H1 (cell line): Measurements from ENCODE around the gene P3H2. TPM values are rescaled to one million over a fixed set of nuclear protein-coding genes. Genes with fewer than 3 reads are reported as not detected.

Source experiments
- CTCF ChIA-PET: fragments of 300-600 bp; sonication (Branson Sonifier 250); formaldehyde crosslinking; loops from one replicate; lab custom pipeline; 2021; ENCODE audit not compliant: partially characterized antibody; lab: Charles Lee
- POLR2A ChIA-PET: fragments of 300-600 bp; sonication (Branson Sonifier 250); formaldehyde crosslinking; loops from one replicate; lab custom pipeline; 2021; ENCODE audit warnings: inconsistent platforms; ENCODE audit not compliant: partially characterized antibody; lab: Charles Lee
- DNase-seq, 2 experiments: peaks; one replicate each; pipeline versions ENCODE4 v3.0.0 to v3.0.0-alpha.2; 2010 to 2022; ENCODE audit warnings: low spot score in 2 of 2, low read depth in 1 of 2, mixed read lengths in 1 of 2
- FAIRE-seq: peaks from 2 replicates; lab custom pipeline; 2011; peaks lifted over from hg19 to GRCh38; lab: Jason Lieb, UNC
- H2AFZ ChIP-seq: 2 replicates; pipeline ENCODE4 v1.8.1; 2012; ENCODE audit warnings: low read length, inconsistent platforms
- H2AK5ac ChIP-seq: 2 replicates; pipeline ENCODE4 v1.6.1; 2013; ENCODE audit warnings: low read depth, low read length
- H2BK120ac ChIP-seq: replicated peaks from 2 replicates; pipeline ENCODE3; 2013; ENCODE audit warnings: low read depth, low read length, inconsistent platforms
- H2BK12ac ChIP-seq: 2 replicates; pipeline ENCODE4 v1.6.1; 2013; ENCODE audit warnings: low read depth, low read length
- H2BK15ac ChIP-seq: 2 replicates; pipeline ENCODE4 v1.6.1; 2013; ENCODE audit warnings: low read length
- H2BK20ac ChIP-seq: 2 replicates; pipeline ENCODE4 v1.6.1; 2013; ENCODE audit warnings: low read length
- H2BK5ac ChIP-seq: 2 replicates; pipeline ENCODE4 v1.6.1; 2013; ENCODE audit warnings: low read depth, low read length
- H3K14ac ChIP-seq: 2 replicates; pipeline ENCODE4 v1.6.1; 2013; ENCODE audit warnings: inconsistent platforms; ENCODE audit not compliant: insufficient read length
- H3K18ac ChIP-seq: 2 replicates; pipeline ENCODE4 v1.6.1; 2013; ENCODE audit warnings: low read length; ENCODE audit errors: extremely low read depth
- H3K23ac ChIP-seq: 2 replicates; pipeline ENCODE4 v1.6.1; 2013; ENCODE audit warnings: inconsistent platforms; ENCODE audit not compliant: insufficient read length
- H3K23me2 ChIP-seq: 2 replicates; pipeline ENCODE4 v1.6.1; 2013; ENCODE audit warnings: low read depth, low read length
- H3K27ac ChIP-seq: 2 replicates; pipeline ENCODE4 v1.6.1; 2011; ENCODE audit warnings: low read depth, low read length, inconsistent platforms
- H3K27me3 ChIP-seq, 4 experiments: replicated peaks in 1 of 4; 1 replicate in 1 of 4; 2 replicates in 3 of 4; pipeline versions ENCODE4 v1.6.1 to v1.8.1; 2011 to 2013; ENCODE audit warnings: low read length in 3 of 4, mild to moderate bottlenecking in 3 of 4, inconsistent platforms in 2 of 4, mixed read lengths in 2 of 4, moderate library complexity in 1 of 4; ENCODE audit not compliant: control insufficient read depth in 3 of 4, insufficient read depth in 3 of 4; ENCODE audit errors: extremely low read depth in 1 of 4
- H3K36me3 ChIP-seq, 4 experiments: 2 replicates each; pipeline versions ENCODE4 v1.6.1 to v1.8.1; 2011 to 2013; ENCODE audit warnings: mild to moderate bottlenecking in 4 of 4, low read length in 3 of 4, moderate library complexity in 2 of 4, control low read depth in 1 of 4, inconsistent platforms in 1 of 4; ENCODE audit not compliant: insufficient read depth in 4 of 4, control insufficient read depth in 2 of 4
- H3K4ac ChIP-seq: replicated peaks from 2 replicates; pipeline ENCODE3; 2013; ENCODE audit warnings: low read length, low read depth, mixed read lengths, inconsistent platforms; ENCODE audit not compliant: insufficient read length
- H3K4me1 ChIP-seq, 4 experiments: replicated peaks in 1 of 4; 1 replicate in 1 of 4; 2 replicates in 3 of 4; pipeline versions ENCODE4 v1.6.1 to v1.8.1; 2011 to 2013; ENCODE audit warnings: low read length in 3 of 4, inconsistent platforms in 2 of 4, mixed read lengths in 1 of 4; ENCODE audit not compliant: insufficient read depth in 4 of 4, control insufficient read depth in 3 of 4
- H3K4me2 ChIP-seq, 2 experiments: 2 replicates each; pipeline versions ENCODE4 v1.6.1 to v1.8.1; 2011 to 2013; ENCODE audit warnings: low read depth in 2 of 2, low read length in 2 of 2, control low read depth in 1 of 2, inconsistent platforms in 1 of 2, mild to moderate bottlenecking in 1 of 2; ENCODE audit not compliant: insufficient read depth in 1 of 2
- H3K4me3 ChIP-seq, 4 experiments: fragments of 200-600, 300-600 bp in 1 of 4; sonication (generic), shearing (Covaris generic), sonication (Bioruptor Twin) in 1 of 4; 2 replicates each; pipeline versions ENCODE4 v1.5.1 to v1.8.1; 2011 to 2016; ENCODE audit warnings: low read length in 4 of 4, low read depth in 3 of 4, control low read depth in 2 of 4, inconsistent platforms in 2 of 4, mild to moderate bottlenecking in 2 of 4, mixed read lengths in 1 of 4, moderate library complexity in 1 of 4; ENCODE audit not compliant: insufficient read depth in 2 of 4; ENCODE audit errors: extremely low read depth in 1 of 4
- H3K56ac ChIP-seq: replicated peaks from 2 replicates; pipeline ENCODE3; 2013; ENCODE audit warnings: low read depth, mild to moderate bottlenecking, mixed read lengths, low read length, inconsistent platforms; ENCODE audit not compliant: insufficient read length
- H3K79me1 ChIP-seq: 2 replicates; pipeline ENCODE4 v1.6.1; 2013; ENCODE audit warnings: low read depth, low read length, control low read depth
- H3K79me2 ChIP-seq, 2 experiments: 2 replicates each; pipeline versions ENCODE4 v1.6.1 to v1.8.1; 2012 to 2013; ENCODE audit warnings: low read length in 2 of 2, mild to moderate bottlenecking in 2 of 2, inconsistent platforms in 1 of 2; ENCODE audit not compliant: insufficient read depth in 2 of 2, control insufficient read depth in 1 of 2
- H3K9ac ChIP-seq, 4 experiments: replicated peaks in 1 of 4; 1 replicate in 1 of 4; 2 replicates in 3 of 4; pipeline versions ENCODE4 v1.6.1 to v1.8.1; 2011 to 2013; ENCODE audit warnings: low read depth in 3 of 4, low read length in 3 of 4, control low read depth in 2 of 4, mild to moderate bottlenecking in 2 of 4, moderate library complexity in 2 of 4, inconsistent platforms in 1 of 4; ENCODE audit errors: extremely low read depth in 1 of 4
- H3K9me3 ChIP-seq, 2 experiments: 2 replicates each; pipeline versions ENCODE4 v1.6.1 to v1.8.1; 2012 to 2013; ENCODE audit warnings: mild to moderate bottlenecking in 2 of 2, moderate library complexity in 2 of 2, control low read depth in 1 of 2, inconsistent platforms in 1 of 2, low read depth in 1 of 2, low read length in 1 of 2, mixed read lengths in 1 of 2; ENCODE audit not compliant: insufficient read depth in 2 of 2
- H4K20me1 ChIP-seq, 2 experiments: replicated peaks in 1 of 2; 2 replicates each; pipeline versions ENCODE3 to v1.8.1; 2011 to 2013; ENCODE audit warnings: inconsistent platforms in 2 of 2, low read length in 2 of 2, mild to moderate bottlenecking in 1 of 2; ENCODE audit not compliant: insufficient read depth in 2 of 2, control insufficient read depth in 1 of 2
- H4K5ac ChIP-seq: 2 replicates; pipeline ENCODE4 v1.6.1; 2013; ENCODE audit warnings: low read length, low read depth, mixed read lengths, inconsistent platforms; ENCODE audit not compliant: insufficient read length
- H4K8ac ChIP-seq: 2 replicates; pipeline ENCODE4 v1.8.0; 2013; ENCODE audit warnings: mild to moderate bottlenecking, moderate library complexity, low read length, inconsistent platforms; ENCODE audit not compliant: insufficient read depth; ENCODE audit errors: extremely low read depth
- H4K91ac ChIP-seq: replicated peaks from 2 replicates; pipeline ENCODE3; 2013; ENCODE audit warnings: low read length, mixed read lengths, inconsistent platforms; ENCODE audit not compliant: insufficient read length
- CBX5 ChIP-seq: fragments of 300-800, 300-1000 bp; sonication (generic); IDR thresholded peaks from 2 replicates; pipeline ENCODE4 v1.7.1; 2016; ENCODE audit warnings: antibody characterized with exemption, low read length, low read depth
- CHD2 ChIP-seq: IDR thresholded peaks from 2 replicates; pipeline ENCODE4 v1.6.1; 2012; ENCODE audit warnings: low read length, improper control_type of control experiment
- CTBP2 ChIP-seq: IDR thresholded peaks from 2 replicates; pipeline ENCODE4 v1.7.0; 2011; ENCODE audit warnings: borderline replicate concordance, mild to moderate bottlenecking, moderate library complexity, mixed read lengths, low read length; ENCODE audit not compliant: insufficient read depth, insufficient read length
- EGR1 ChIP-seq: IDR thresholded peaks from 2 replicates; pipeline ENCODE4 v1.6.1; 2011; ENCODE audit warnings: low read depth, low read length, borderline replicate concordance
- GABPA ChIP-seq: IDR thresholded peaks from 2 replicates; pipeline ENCODE4 v1.6.1; 2011; ENCODE audit warnings: mild to moderate bottlenecking, low read length, moderate library complexity, borderline replicate concordance; ENCODE audit not compliant: insufficient read depth
- JUND ChIP-seq: IDR thresholded peaks from 2 replicates; pipeline ENCODE4 v1.6.1; 2011; ENCODE audit warnings: mild to moderate bottlenecking, improper control_type of control experiment, low read length
- RFX5 ChIP-seq: IDR thresholded peaks from 2 replicates; pipeline ENCODE4 v1.6.1; 2011; ENCODE audit warnings: low read depth, low read length, improper control_type of control experiment, borderline replicate concordance
- SAP30 ChIP-seq: fragments of 300-600 bp; sonication (generic); IDR thresholded peaks from 2 replicates; pipeline ENCODE4 v1.7.1; 2012; ENCODE audit warnings: low read length, moderate library complexity, mild to moderate bottlenecking, inconsistent platforms; ENCODE audit not compliant: insufficient read depth, insufficient replicate concordance
- SP1 ChIP-seq: IDR thresholded peaks from 2 replicates; pipeline ENCODE4 v1.6.1; 2011; ENCODE audit warnings: low read depth, low read length
- SP2 ChIP-seq: IDR thresholded peaks from 2 replicates; pipeline ENCODE4 v1.6.1; 2012; ENCODE audit warnings: mild to moderate bottlenecking, low read length, inconsistent platforms
- TAF1 ChIP-seq: IDR thresholded peaks from 2 replicates; pipeline ENCODE4 v1.6.1; 2011; ENCODE audit warnings: mild to moderate bottlenecking, low read depth, low read length
- TBP ChIP-seq: IDR thresholded peaks from 2 replicates; pipeline ENCODE4 v1.6.1; 2011; ENCODE audit warnings: low read depth, low read length, improper control_type of control experiment
- WGBS, 2 experiments: shearing (Covaris generic) in 1 of 2; methylation state at CpG; one replicate each; pipeline versions ENCODE4 v1.1.6 to v1.1.7; 2013 to 2015; ENCODE audit warnings: low lambda C conversion rate in 2 of 2, mixed read lengths in 2 of 2, inconsistent platforms in 1 of 2, low coverage in 1 of 2, missing lambda C conversion rate in 1 of 2; ENCODE audit not compliant: insufficient replicate concordance in 2 of 2, insufficient coverage in 1 of 2, insufficient read length in 1 of 2; ENCODE audit errors: extremely low coverage in 1 of 2, missing lambda C conversion rate in 1 of 2; 5-methylcytosine and 5-hydroxymethylcytosine counted together
- polyA plus RNA-seq, 7 experiments: library from polyadenylated mRNA; depleted of rRNA in 3 of 7; stranded (reverse) in 5 of 7; unstranded in 2 of 7; fragments of >200 nt in 5 of 7; fragments of 200-250 nt in 2 of 7; gene quantifications; 1 replicate in 5 of 7; 2 replicates in 1 of 7; 4 replicates in 1 of 7; pipeline versions ENCODE4 v1.2.1 to v1.2.3, GENCODE V29; 2011 to 2013; ENCODE audit warnings: missing spikeins in 2 of 7, mixed read lengths in 2 of 7
- total RNA-seq: library from RNA; stranded (reverse); fragmentation: NEBNext Ultra II Directional; extraction: Animal tissue kit (Norgen Biotek cat#: 25700); gene quantifications from 2 replicates; pipeline ENCODE4 v1.2.1, GENCODE V29; 2021
- TF ChIP-seq, protein P1 (sequence below): IDR thresholded peaks from 2 replicates; pipeline ENCODE4 v1.6.1; 2011; ENCODE audit warnings: low read depth, mild to moderate bottlenecking, low read length; ENCODE audit not compliant: insufficient read depth

Gene P3H2
- total and polyA plus RNA-seq, 2 of the 8 experiments (the other 6 are each of a cell fraction or from before 2014, with no cell fraction given), result 40.5 to 60.4 TPM

DNA sequence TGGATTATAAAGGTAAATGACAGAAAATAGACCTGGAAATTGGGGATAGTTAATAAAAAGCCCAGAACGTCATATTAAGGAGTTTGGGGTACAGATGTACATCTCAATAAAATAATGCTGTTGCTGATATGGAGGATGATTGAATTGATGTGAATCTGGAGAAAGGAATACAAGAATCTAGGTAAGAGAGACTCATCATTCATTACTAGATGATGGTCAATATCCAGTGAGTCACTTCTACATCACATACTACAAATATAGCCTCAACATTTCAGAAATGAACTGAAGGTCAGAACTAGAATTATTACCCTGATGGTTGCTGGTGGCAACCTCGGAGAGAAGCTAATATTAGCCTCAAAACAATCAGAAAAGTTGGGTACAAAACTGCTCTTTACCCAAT is 37.6 kb upstream of the P3H2 start:
- H3K18ac ChIP-seq, result no peak overlapping the region
- no peak overlapping the region for H2BK20ac ChIP-seq
- no peaks in the 10 kb centered on the region for H3K36me3 ChIP-seq
- H3K4ac ChIP-seq, result no peak overlapping the region
- H3K27me3 ChIP-seq, result no peaks in the 10 kb centered on the region
- no peak overlapping the region for H3K56ac ChIP-seq
- no peaks in the 10 kb centered on the region for H3K79me1 ChIP-seq
- DNase-seq (no peak), FAIRE-seq (no peak)
- no peaks in the 10 kb centered on the region for H4K20me1 ChIP-seq
- no peak overlapping the region for H2BK120ac ChIP-seq
- no peak overlapping the region for H3K27ac ChIP-seq
- H3K23ac ChIP-seq, result no peak overlapping the region
- H3K4me2 ChIP-seq, result no peak overlapping the region
- no peaks in the 10 kb centered on the region for H3K79me2 ChIP-seq
- H3K14ac ChIP-seq, result no peak overlapping the region
- H2AK5ac ChIP-seq, result no peak overlapping the region
- H2BK12ac ChIP-seq, result no peak overlapping the region
- no peaks in the 10 kb centered on the region for H3K4me1 ChIP-seq
- no peak overlapping the region for H2BK5ac ChIP-seq
- no peak overlapping the region for H3K4me3 ChIP-seq
- ChIA-PET POLR2A (no interaction called here), CTCF (no interaction called here)
- H4K8ac ChIP-seq, result no peak overlapping the region
- no peak overlapping the region for H2BK15ac ChIP-seq
- TF ChIP-seq TAF1 (no peak), CHD2 (no peak), EGR1 (no peak), TBP (no peak), GABPA (no peak), SAP30 (no peak), CBX5 (no peak), CTBP2 (no peak), JUND (no peak), RFX5 (no peak), SP1 (no peak), SP2 (no peak)
- TF ChIP-seq, protein P1, sequence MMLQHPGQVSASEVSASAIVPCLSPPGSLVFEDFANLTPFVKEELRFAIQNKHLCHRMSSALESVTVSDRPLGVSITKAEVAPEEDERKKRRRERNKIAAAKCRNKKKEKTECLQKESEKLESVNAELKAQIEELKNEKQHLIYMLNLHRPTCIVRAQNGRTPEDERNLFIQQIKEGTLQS, result no peak
- no peak overlapping the region for H3K9ac ChIP-seq
- no peak overlapping the region for H4K91ac ChIP-seq
- H2AFZ ChIP-seq, result no peak overlapping the region
- no peak overlapping the region for H4K5ac ChIP-seq
- 48% methylated on average over 2 of the region's 2 CpGs; no CpG with 5 or more reads in 1 of the 2 experiments for WGBS, 2 experiments
- peaks cover 2% of the 10 kb centered on the region; the same call in 1 of the 2 replicates for H3K23me2 ChIP-seq
- no peaks in the 10 kb centered on the region for H3K9me3 ChIP-seq
